Stimulated activated memory B cell treated with anti-CD40 and anti-IgM and Interleukin-4, amounts not matched to agents 10 μg/mL and 1 μg/mL and 100 μg/mL, for 72 hours (primary cell): ENCODE measurements around the gene CBLN4.

Experiments
- ATAC-seq: fragments of 150-1000 bp; cut with Tn5 transposase; 2 replicates; pipeline ENCODE4 v1.10.0; 2021
- H3K27ac Mint-ChIP-seq: one replicate; pipeline ENCODE4 v1.8.0; 2022; ENCODE audit warnings: mild to moderate bottlenecking, mixed read lengths
- H3K27me3 Mint-ChIP-seq: one replicate; pipeline ENCODE4 v1.8.0; 2022; ENCODE audit warnings: mixed read lengths
- H3K36me3 Mint-ChIP-seq: one replicate; pipeline ENCODE4 v1.8.0; 2022; ENCODE audit warnings: mixed read lengths
- H3K4me1 Mint-ChIP-seq: one replicate; pipeline ENCODE4 v1.8.0; 2022; ENCODE audit warnings: mixed read lengths
- H3K4me3 Mint-ChIP-seq: one replicate; pipeline ENCODE4 v1.8.0; 2022; ENCODE audit warnings: mild to moderate bottlenecking, moderate library complexity, mixed read lengths
- H3K9me3 Mint-ChIP-seq: one replicate; pipeline ENCODE4 v1.8.0; 2022; ENCODE audit warnings: mixed read lengths

The CBLN4 gene

GRCh38 chr20:56005389-56005715, at the start of gene CBLN4:
CBLN4 (minus strand) TSS chr20:56005519; CDS start chr20:56004171, 1,348 bp downstream.
- ATAC-seq: no peak
- peaks cover 10% of the 10 kb centered on the region for H3K9me3 Mint-ChIP-seq
- H3K36me3 Mint-ChIP-seq: no peaks in the 10 kb centered on the region
- no peak within 1 kb of the TSS for H3K27ac Mint-ChIP-seq
- H3K27me3 Mint-ChIP-seq: peaks cover 25% of the 10 kb centered on the region
- no peaks in the 10 kb centered on the region for H3K4me1 Mint-ChIP-seq
- H3K4me3 Mint-ChIP-seq: no peak within 1 kb of the TSS

- Mint-ChIP-seq H3K27me3 (no peaks in the 10 kb centered on the region), H3K4me3 (no peak overlapping the region), H3K27ac (no peak overlapping the region), H3K9me3 (peaks cover 4% of the 10 kb centered on the region), H3K4me1 (no peaks in the 10 kb centered on the region), H3K36me3 (no peaks in the 10 kb centered on the region)
- ATAC-seq: no peak
Observed at GRCh38 chr20:56043227-56043626, 37.9 kb upstream of the CBLN4 start.

GRCh38 chr20:56032251-56032650, 26.9 kb upstream of the CBLN4 start:
- no peak for ATAC-seq
- Mint-ChIP-seq H3K9me3 (peaks cover 17% of the 10 kb centered on the region), H3K27me3 (no peaks in the 10 kb centered on the region)

GRCh38 chr20:56018716-56019115, 13.4 kb upstream of the CBLN4 start:
- Mint-ChIP-seq H3K27me3 (no peaks in the 10 kb centered on the region), H3K9me3 (peaks cover 6% of the 10 kb centered on the region), H3K36me3 (no peaks in the 10 kb centered on the region), H3K4me3 (no peak overlapping the region), H3K4me1 (no peaks in the 10 kb centered on the region), H3K27ac (no peak overlapping the region)
- no peak for ATAC-seq

More at GRCh38 chr20:56032251-56032650, 26.9 kb upstream of the CBLN4 start:
- no peak overlapping the region for H3K27ac Mint-ChIP-seq
- H3K4me3 Mint-ChIP-seq: no peak overlapping the region
- H3K4me1 Mint-ChIP-seq: no peaks in the 10 kb centered on the region
- H3K36me3 Mint-ChIP-seq: no peaks in the 10 kb centered on the region

- Mint-ChIP-seq H3K27me3 (no peaks in the 10 kb centered on the region), H3K4me3 (no peak overlapping the region), H3K4me1 (no peaks in the 10 kb centered on the region), H3K9me3 (peaks cover 6% of the 10 kb centered on the region), H3K27ac (no peak overlapping the region), H3K36me3 (no peaks in the 10 kb centered on the region)
- ATAC-seq: no peak
Observed at GRCh38 chr20:56018194-56018593, 12.9 kb upstream of the CBLN4 start.

- Mint-ChIP-seq H3K36me3 (no peaks in the 10 kb centered on the region), H3K27me3 (no peaks in the 10 kb centered on the region), H3K9me3 (peaks cover under 1% of the 10 kb centered on the region), H3K4me3 (no peak overlapping the region), H3K4me1 (no peaks in the 10 kb centered on the region), H3K27ac (no peak overlapping the region)
- no peak for ATAC-seq
Observed at GRCh38 chr20:56017560-56017959, 12.2 kb upstream of the CBLN4 start.

GRCh38 chr20:56014998-56015397, 9.7 kb upstream of the CBLN4 start:
- Mint-ChIP-seq H3K27ac (no peak overlapping the region), H3K36me3 (no peaks in the 10 kb centered on the region), H3K4me1 (no peaks in the 10 kb centered on the region), H3K9me3 (peaks cover 4% of the 10 kb centered on the region), H3K27me3 (no peaks in the 10 kb centered on the region), H3K4me3 (no peak overlapping the region)
- no peak for ATAC-seq

GRCh38 chr20:56014151-56014550, 8.8 kb upstream of the CBLN4 start:
- no peaks in the 10 kb centered on the region for H3K27me3 Mint-ChIP-seq
- no peak overlapping the region for H3K27ac Mint-ChIP-seq
- ATAC-seq: no peak
- H3K4me1 Mint-ChIP-seq: no peaks in the 10 kb centered on the region
- H3K9me3 Mint-ChIP-seq: peaks cover 4% of the 10 kb centered on the region
- H3K4me3 Mint-ChIP-seq: no peak overlapping the region
- H3K36me3 Mint-ChIP-seq: no peaks in the 10 kb centered on the region

GRCh38 chr20:56004611-56005388, 519 bp downstream of the CBLN4 start:
- Mint-ChIP-seq H3K9me3 (peaks cover 5% of the 10 kb centered on the region), H3K27me3 (peaks cover 25% of the 10 kb centered on the region), H3K4me1 (no peaks in the 10 kb centered on the region), H3K36me3 (no peaks in the 10 kb centered on the region), H3K27ac (no peak overlapping the region), H3K4me3 (no peak overlapping the region)
- ATAC-seq: no peak

GRCh38 chr20:56004007-56004406, 1.3 kb downstream of the CBLN4 start:
- Mint-ChIP-seq H3K4me1 (no peaks in the 10 kb centered on the region), H3K9me3 (peaks cover 5% of the 10 kb centered on the region), H3K4me3 (no peak overlapping the region), H3K36me3 (no peaks in the 10 kb centered on the region), H3K27me3 (peaks cover 25% of the 10 kb centered on the region), H3K27ac (no peak overlapping the region)
- ATAC-seq: no peak

GRCh38 chr20:56002908-56003800, 2.2 kb downstream of the CBLN4 start:
- H3K36me3 Mint-ChIP-seq: no peaks in the 10 kb centered on the region
- no peaks in the 10 kb centered on the region for H3K4me1 Mint-ChIP-seq
- peaks cover 25% of the 10 kb centered on the region for H3K27me3 Mint-ChIP-seq
- no peak for ATAC-seq
- no peak overlapping the region for H3K27ac Mint-ChIP-seq
- H3K4me3 Mint-ChIP-seq: no peak overlapping the region
- H3K9me3 Mint-ChIP-seq: peaks cover 3% of the 10 kb centered on the region

- Mint-ChIP-seq H3K9me3 (peaks cover 3% of the 10 kb centered on the region), H3K27me3 (peaks cover 25% of the 10 kb centered on the region), H3K4me3 (no peak overlapping the region), H3K27ac (no peak overlapping the region), H3K36me3 (no peaks in the 10 kb centered on the region), H3K4me1 (no peaks in the 10 kb centered on the region)
- ATAC-seq: no peak
Observed at GRCh38 chr20:56001890-56002289, 3.4 kb downstream of the CBLN4 start.

GRCh38 chr20:56001106-56001785, 4.1 kb downstream of the CBLN4 start:
- Mint-ChIP-seq H3K27me3 (peaks cover 25% of the 10 kb centered on the region), H3K4me1 (no peaks in the 10 kb centered on the region), H3K27ac (no peak overlapping the region), H3K4me3 (no peak overlapping the region), H3K9me3 (peaks cover 3% of the 10 kb centered on the region), H3K36me3 (no peaks in the 10 kb centered on the region)
- ATAC-seq: no peak

- H3K27me3 Mint-ChIP-seq: no peaks in the 10 kb centered on the region
- no peak overlapping the region for H3K4me3 Mint-ChIP-seq
- no peak for ATAC-seq
- no peaks in the 10 kb centered on the region for H3K9me3 Mint-ChIP-seq
- no peaks in the 10 kb centered on the region for H3K36me3 Mint-ChIP-seq
- no peak overlapping the region for H3K27ac Mint-ChIP-seq
- H3K4me1 Mint-ChIP-seq: no peaks in the 10 kb centered on the region
Observed at GRCh38 chr20:55978550-55978949, 26.8 kb downstream of the CBLN4 start.

- Mint-ChIP-seq H3K36me3 (no peaks in the 10 kb centered on the region), H3K9me3 (no peaks in the 10 kb centered on the region), H3K4me3 (no peak overlapping the region), H3K27ac (no peak overlapping the region), H3K27me3 (no peaks in the 10 kb centered on the region), H3K4me1 (no peaks in the 10 kb centered on the region)
- no peak for ATAC-seq
Observed at GRCh38 chr20:55977690-55978459, 27.4 kb downstream of the CBLN4 start.
